HG03439 (cell line): ENCODE data around the gene NPIPB8.
"Not testable (repeated sequence)": the region's sequence is repeated elsewhere in the genome, so short reads cannot be mapped to it uniquely, and the experiment has no call there.

Experiments
- ATAC-seq: cut with Tn5 transposase; IDR thresholded peaks from one replicate; pipeline ENCODE4 v1.9.1; 2021; ENCODE audit warnings: mild to moderate bottlenecking, moderate library complexity; ENCODE audit not compliant: unreplicated experiment

Gene NPIPB8

GRCh38 chr16:28606291-28607115 lies 31.4 kb upstream of the NPIPB8 start:
- ATAC-seq, result no peak

DNA sequence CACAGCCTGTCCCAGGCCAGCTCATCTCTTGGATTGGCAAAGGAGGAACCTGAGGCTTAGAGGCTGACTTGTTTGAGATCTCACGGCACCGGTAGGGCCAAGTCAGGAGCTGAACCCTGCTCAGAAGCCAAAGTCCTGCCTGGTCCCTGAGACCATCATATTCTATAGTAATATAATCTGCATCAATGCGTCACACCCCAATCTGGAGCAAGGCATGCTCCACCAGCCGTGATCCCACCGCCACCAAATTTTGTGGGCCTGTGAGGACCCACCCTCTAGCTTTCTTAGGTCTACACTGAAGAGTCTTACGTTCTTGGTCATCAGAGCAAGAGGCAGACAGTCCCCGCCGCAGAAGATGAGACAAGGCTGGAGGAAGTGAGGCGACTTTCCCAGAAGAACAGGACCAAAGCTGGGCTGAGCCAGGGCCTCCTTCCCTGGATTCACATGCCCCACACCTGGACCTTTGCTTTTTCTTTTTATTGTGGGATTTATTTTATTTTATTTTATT lies 30.7 kb upstream of the NPIPB8 start:
- no peak for ATAC-seq

GRCh38 chr16:28607681-28608495 lies 30.0 kb upstream of the NPIPB8 start:
- ATAC-seq, result not testable (repeated sequence)

DNA sequence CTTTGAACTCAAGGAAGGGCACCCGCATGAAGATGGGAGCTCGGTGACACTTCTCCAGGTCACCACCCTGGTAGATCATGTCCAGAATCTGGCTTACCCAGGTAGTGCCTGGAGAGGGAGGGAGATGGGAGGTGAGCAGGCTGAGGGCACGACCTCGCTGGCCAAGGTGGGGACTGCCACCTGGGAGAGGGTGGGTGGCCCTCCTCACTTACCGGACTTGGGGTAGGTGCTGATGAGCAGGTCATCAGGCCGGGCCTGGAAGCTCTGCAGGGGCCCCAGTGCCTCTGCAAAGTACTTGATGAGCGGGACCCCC lies 29.4 kb upstream of the NPIPB8 start:
- not testable (repeated sequence) for ATAC-seq

- ATAC-seq, result not testable (repeated sequence)
These were observed 28.8 kb upstream of the NPIPB8 start for GRCh38 chr16:28608867-28609596.

GRCh38 chr16:28609631-28610594 lies 28.0 kb upstream of the NPIPB8 start, which contains the start of gene SULT1A1:
TSS of gene SULT1A1 (minus strand) at chr16:28610044. CDS start at chr16:28608855, 1,189 bp downstream.
- no peak for ATAC-seq

GRCh38 chr16:28610595-28611191 lies 27.2 kb upstream of the NPIPB8 start:
- ATAC-seq, result no peak

DNA sequence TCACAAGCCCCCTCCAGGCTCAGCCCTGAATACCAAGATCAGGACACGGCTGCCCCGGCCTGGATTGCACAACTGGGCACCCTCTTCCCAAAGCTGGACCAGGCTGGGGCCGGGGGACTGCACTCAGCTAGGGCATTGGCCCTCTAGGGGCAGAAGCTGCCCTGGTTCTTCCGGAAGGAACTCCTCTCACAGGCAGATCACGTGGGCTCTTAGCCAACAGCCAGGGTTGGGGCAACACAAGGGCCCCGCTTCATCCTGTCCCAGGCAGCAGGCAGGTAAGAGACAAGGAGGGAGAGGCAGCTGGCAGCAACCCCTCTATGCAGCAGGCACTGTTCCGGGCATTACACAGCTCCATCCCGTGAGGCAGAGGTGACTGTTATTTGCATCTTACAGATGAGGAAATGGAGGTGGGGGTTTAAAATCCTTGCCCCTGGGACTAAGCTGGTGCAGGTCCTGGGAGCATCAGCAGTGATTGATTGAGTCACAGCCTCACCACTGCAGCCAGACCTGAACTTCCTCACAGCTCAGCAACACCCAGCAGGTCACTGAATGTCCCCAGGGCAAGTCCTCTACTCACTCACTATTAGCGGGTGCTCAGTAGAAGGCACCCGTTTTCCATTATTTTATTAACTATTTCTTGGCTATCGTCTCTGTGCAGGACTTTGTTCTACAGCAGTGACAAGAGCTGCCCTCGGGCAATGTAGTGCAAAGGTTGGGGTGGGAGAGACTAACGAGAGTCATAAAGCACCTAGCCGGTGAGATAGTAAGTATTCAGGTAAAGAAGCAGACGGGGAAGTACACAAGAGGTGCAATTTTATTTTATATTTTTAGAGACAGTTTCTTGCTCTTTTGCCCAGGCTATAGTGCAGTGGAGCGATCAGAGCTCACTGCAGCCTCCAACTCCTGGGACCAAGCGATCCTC lies 25.2 kb upstream of the NPIPB8 start:
- not testable (repeated sequence) for ATAC-seq

DNA sequence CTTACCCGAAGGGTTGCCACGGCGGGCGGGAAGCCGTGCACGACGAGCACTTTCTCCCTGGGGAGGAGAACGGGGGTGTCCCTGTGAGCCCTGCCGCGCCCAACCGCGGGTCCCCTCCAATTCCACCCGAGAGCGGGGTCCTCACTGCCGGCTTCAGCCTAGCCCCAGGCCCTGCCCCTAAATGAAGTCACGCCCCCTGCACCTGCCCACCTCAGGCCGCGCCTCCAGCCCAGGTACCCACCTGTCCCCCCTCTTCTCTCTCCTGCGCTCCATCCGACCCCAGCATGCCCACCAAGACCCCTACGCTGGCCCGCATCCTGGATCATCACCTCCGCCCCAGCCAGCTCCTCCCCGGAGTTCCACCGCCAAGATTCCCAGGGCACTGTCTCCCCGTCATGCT lies 24.0 kb upstream of the NPIPB8 start:
- not testable (repeated sequence) for ATAC-seq

DNA sequence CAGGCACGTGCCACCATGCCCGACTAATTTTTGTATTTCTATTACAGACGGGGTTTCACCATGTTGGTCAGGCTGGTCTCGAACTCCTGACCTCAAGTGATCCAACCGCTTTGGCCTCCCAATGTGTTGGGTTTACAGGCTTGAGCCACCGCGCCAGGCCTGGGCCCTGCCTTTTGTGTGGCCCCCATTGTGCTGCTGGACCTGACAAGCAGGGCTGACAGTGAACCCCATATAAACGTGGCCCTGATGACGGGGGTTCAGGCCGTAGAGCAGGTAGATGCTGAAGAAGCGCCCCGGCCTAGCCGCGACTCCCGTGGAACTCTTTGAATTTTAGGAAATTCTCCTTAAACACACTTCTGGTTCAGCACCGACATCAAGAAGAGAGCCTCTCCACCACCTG lies 23.3 kb upstream of the NPIPB8 start:
- ATAC-seq, result not testable (repeated sequence)

DNA sequence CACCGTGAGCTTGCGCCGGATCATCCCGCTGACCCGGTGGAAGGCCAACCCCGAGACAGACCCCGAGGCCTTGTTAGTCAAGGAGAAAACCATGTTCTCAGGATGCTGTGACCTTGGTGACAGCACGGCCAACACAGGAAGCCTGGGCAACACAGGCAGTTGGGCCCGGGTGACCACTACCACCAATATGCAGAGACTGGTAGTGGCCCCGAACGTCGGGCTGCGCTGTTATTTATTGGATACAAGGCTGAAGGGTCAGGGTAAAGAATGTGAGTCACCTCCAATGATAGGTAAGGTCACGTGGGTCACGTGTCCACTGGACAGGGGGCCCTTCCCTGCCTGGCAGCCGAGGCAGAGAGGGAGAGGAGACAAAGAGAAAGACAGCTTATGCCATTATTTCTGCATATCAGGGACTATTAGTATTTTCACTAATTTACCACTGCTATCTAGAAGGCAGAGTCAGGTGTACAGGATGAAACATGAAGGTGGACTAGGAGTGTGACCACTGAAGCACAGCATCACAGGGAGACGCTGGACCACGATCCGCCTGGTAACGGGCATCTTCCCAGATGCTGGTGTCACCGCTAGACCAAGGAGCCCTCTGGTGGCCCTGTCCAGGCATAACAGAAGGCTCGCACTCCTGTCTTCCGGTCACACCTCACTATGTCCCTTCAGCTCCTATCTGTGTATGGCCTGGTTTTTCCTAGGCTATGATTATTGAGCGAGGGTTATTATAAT lies 22.2 kb upstream of the NPIPB8 start:
- ATAC-seq, result not testable (repeated sequence)

GRCh38 chr16:28616224-28616577 lies 21.7 kb upstream of the NPIPB8 start:
- not testable (repeated sequence) for ATAC-seq

GRCh38 chr16:28616636-28617035 lies 21.2 kb upstream of the NPIPB8 start:
- ATAC-seq, result no peak

DNA sequence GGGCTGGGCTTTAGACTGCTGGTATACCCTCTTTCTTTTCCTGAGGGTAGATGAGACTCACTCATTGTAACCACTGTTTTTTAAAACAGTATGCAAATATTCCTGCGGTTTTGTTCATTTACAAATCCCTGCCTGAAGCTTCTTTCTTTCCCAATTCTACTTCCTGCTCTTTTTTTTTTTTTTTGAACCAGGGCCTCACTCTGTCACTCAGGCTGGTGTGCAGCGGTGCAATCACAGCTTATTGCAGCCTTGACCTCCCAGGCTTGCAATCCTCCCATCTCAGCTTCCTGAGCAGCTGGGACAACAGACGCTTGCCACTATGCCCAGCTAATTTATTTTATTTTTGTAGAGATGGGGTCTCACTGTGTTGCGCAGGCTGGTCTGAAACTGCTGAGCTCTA lies 20.0 kb upstream of the NPIPB8 start:
- no peak for ATAC-seq

DNA sequence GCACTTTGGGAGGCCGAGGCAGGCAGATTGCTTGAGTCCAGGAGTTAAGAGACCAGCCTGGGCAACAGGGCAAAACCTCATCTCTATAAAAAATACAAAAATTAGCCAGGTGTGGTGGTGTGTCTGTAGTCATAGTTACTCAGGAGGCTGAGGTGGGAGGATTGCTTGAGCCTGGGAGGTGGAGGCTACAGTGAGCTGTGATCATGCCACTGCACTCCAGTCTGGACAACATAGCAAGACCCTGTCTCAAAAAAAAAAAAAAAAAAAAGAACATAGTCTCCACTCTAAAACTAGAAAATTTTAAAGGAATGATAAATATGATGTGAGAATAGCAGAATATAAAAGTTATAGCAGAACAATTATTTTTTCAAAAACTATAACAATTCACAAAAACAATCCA lies 17.5 kb upstream of the NPIPB8 start:
- not testable (repeated sequence) for ATAC-seq

- no peak for ATAC-seq
These were observed 16.2 kb upstream of the NPIPB8 start for GRCh38 chr16:28621481-28622155.

GRCh38 chr16:28622532-28623171 lies 15.2 kb upstream of the NPIPB8 start:
- ATAC-seq, result not testable (repeated sequence)
